Esophagus squamous epithelium (tissue), 5 donors: ENCODE measurements around the gene STAMBP. TPM values are rescaled to one million over a fixed set of nuclear protein-coding genes. Genes with fewer than 3 reads are reported as not detected.

Experiments
- DNase-seq: peaks from one replicate; lab custom pipeline; 2025; lab: John Stamatoyannopoulos, UW
- H3K27ac ChIP-seq, 4 donors: fragments of 200-600 bp; sonication (generic); one replicate each; pipeline ENCODE4 v1.5.1; 2016 to 2019; ENCODE audit warnings: mild to moderate bottlenecking in 1 of 4
- H3K27me3 ChIP-seq, 4 donors: fragments of 200-600 bp; sonication (generic); 1 replicate in 3 of 4; 2 replicates in 1 of 4; pipeline versions ENCODE4 v1.5.1 to v1.6.0; 2017 to 2021; ENCODE audit warnings: antibody characterized with exemption in 1 of 4
- H3K36me3 ChIP-seq, 3 donors: fragments of 200-600 bp; sonication (generic); one replicate each; pipeline ENCODE4 v1.5.1; 2016 to 2019
- H3K4me1 ChIP-seq, 3 donors: fragments of 200-600 bp; sonication (generic); one replicate each; pipeline ENCODE4 v1.5.1; 2017 to 2019
- H3K4me3 ChIP-seq, 4 donors: fragments of 200-600 bp; sonication (generic); 1 replicate in 3 of 4; 2 replicates in 1 of 4; pipeline ENCODE4 v1.5.1; 2016 to 2019; ENCODE audit warnings: mild to moderate bottlenecking in 2 of 4, moderate library complexity in 1 of 4
- H3K9me3 ChIP-seq, 3 donors: fragments of 200-600 bp; sonication (generic); one replicate each; pipeline ENCODE4 v1.5.1; 2016 to 2019
- CTCF ChIP-seq, 6 experiments: fragments of 450-650 bp in 4 of 6; fragments of 200-600 bp in 2 of 6; sonication (generic) in 2 of 6; IDR thresholded peaks; one replicate each; pipeline ENCODE4 v1.5.1; 2016 to 2019; ENCODE audit warnings: antibody characterized with exemption in 6 of 6, mild to moderate bottlenecking in 4 of 6, moderate library complexity in 4 of 6
- POLR2A ChIP-seq, 4 donors: fragments of 450-650 bp; IDR thresholded peaks; one replicate each; pipeline ENCODE4 v1.6.1; 2017; ENCODE audit warnings: antibody characterized with exemption in 4 of 4, mild to moderate bottlenecking in 4 of 4, moderate library complexity in 3 of 4
- WGBS, 2 donors: methylation state at CpG; one replicate each; pipeline ENCODE4 v1.1.5; 2018; 5-methylcytosine and 5-hydroxymethylcytosine counted together
- intact Hi-C: fragments of 100-400 bp; cut with DNase I; formaldehyde crosslinking; loops from one replicate; pipeline ENCODE4 v1.15.0; 2022
- total RNA-seq, 4 donors: library from RNA; depleted of rRNA; stranded (reverse); fragments of >200 nt; gene quantifications; one replicate each; pipeline ENCODE4 v1.1.0, GENCODE V29; 2016
- donor health status: DM: yes; HTN: yes; CAD: no.

Gene STAMBP
- total RNA-seq, 4 donors from 2014 or later: 23.5 to 36.8 (median 32.5) TPM

- intact Hi-C loops: loop anchor here (10.0 kb wide), 2 partner anchors 173 to 323 kb away; partner anchors contain the start of gene BOLA3
- WGBS, 2 donors: 0 to 50% methylated on average over 1 of the region's 1 CpG
- no peak for TF ChIP-seq CTCF (IDR thresholded peaks at IDR 0.05)
- TF ChIP-seq POLR2A (IDR thresholded peaks at IDR 0.05): no peak
- no peak for DNase-seq
- Histone ChIP-seq H3K4me1 (peaks cover under 1 to 6% (median 3%) of the 10 kb centered on the region in 3 donors), H3K27me3 (peaks cover 0 to 14% (median 0%) of the 10 kb centered on the region in 4 donors), H3K9me3 (no peaks in the 10 kb centered on the region), H3K27ac (no peak overlapping the region), H3K4me3 (no peak overlapping the region), H3K36me3 (no peaks in the 10 kb centered on the region)
These were observed 6.5 kb upstream of the STAMBP start for GRCh38 chr2:73822276-73822675.

- H3K4me3 ChIP-seq: no peak overlapping the region
- no peak for DNase-seq
- no peaks in the 10 kb centered on the region for H3K9me3 ChIP-seq
- H3K36me3 ChIP-seq: no peaks in the 10 kb centered on the region
- intact Hi-C loops: loop anchor here (10.0 kb wide), 2 partner anchors 172 to 322 kb away; partner anchors contain the start of gene BOLA3
- no peak overlapping the region for H3K27ac ChIP-seq
- peaks cover 0 to 14% (median 0%) of the 10 kb centered on the region in 4 donors for H3K27me3 ChIP-seq
- no peak for TF ChIP-seq POLR2A (IDR thresholded peaks at IDR 0.05)
- no peak for TF ChIP-seq CTCF (IDR thresholded peaks at IDR 0.05)
- 76 to 81% methylated on average over 2 of the region's 2 CpGs for WGBS, 2 donors
- H3K4me1 ChIP-seq: peaks cover 4 to 8% (median 7%) of the 10 kb centered on the region in 3 donors
These were observed 5.8 kb upstream of the STAMBP start for GRCh38 chr2:73822991-73823390.

- H3K9me3 ChIP-seq: no peaks in the 10 kb centered on the region
- WGBS, 2 donors: 21 to 29% methylated on average over 2 of the region's 2 CpGs
- no peak for TF ChIP-seq POLR2A (IDR thresholded peaks at IDR 0.05)
- no peak for TF ChIP-seq CTCF (IDR thresholded peaks at IDR 0.05)
- H3K27me3 ChIP-seq: peaks cover 0 to 10% (median 0%) of the 10 kb centered on the region in 4 donors
- DNase-seq: no peak
- no peaks in the 10 kb centered on the region for H3K36me3 ChIP-seq
- intact Hi-C loops: loop anchor here (10.0 kb wide), 2 partner anchors 171 to 321 kb away; partner anchors contain the start of gene BOLA3
- H3K4me1 ChIP-seq: peaks cover 8 to 12% (median 10%) of the 10 kb centered on the region in 3 donors
- H3K27ac ChIP-seq: no peak overlapping the region
- H3K4me3 ChIP-seq: no peak overlapping the region
These were observed 5.3 kb upstream of the STAMBP start for GRCh38 chr2:73823416-73823815.

GRCh38 chr2:73823916-73824523, 4.7 kb upstream of the STAMBP start:
- H3K27me3 ChIP-seq: peaks cover 0 to 6% (median 0%) of the 10 kb centered on the region in 4 donors
- H3K4me1 ChIP-seq: peaks cover 8 to 13% (median 10%) of the 10 kb centered on the region in 3 donors
- no peaks in the 10 kb centered on the region for H3K36me3 ChIP-seq
- no peak overlapping the region for H3K4me3 ChIP-seq
- intact Hi-C loops: loop anchor here (10.0 kb wide), 2 partner anchors 171 to 321 kb away; partner anchors contain the start of gene BOLA3
- 3 to 5% methylated on average over 3 of the region's 3 CpGs for WGBS, 2 donors
- TF ChIP-seq POLR2A (IDR thresholded peaks at IDR 0.05) (no peak), CTCF (IDR thresholded peaks at IDR 0.05) (peak; percentile 38 to 86 (median 74))
- no peak overlapping the region for H3K27ac ChIP-seq
- no peaks in the 10 kb centered on the region for H3K9me3 ChIP-seq
- DNase-seq: no peak

GRCh38 chr2:73825408-73825807, 3.4 kb upstream of the STAMBP start:
- Histone ChIP-seq H3K27me3 (no peaks in the 10 kb centered on the region), H3K36me3 (no peaks in the 10 kb centered on the region), H3K9me3 (no peaks in the 10 kb centered on the region), H3K4me3 (no peak overlapping the region), H3K4me1 (peaks cover 17 to 25% (median 20%) of the 10 kb centered on the region in 3 donors), H3K27ac (no peak overlapping the region)
- no peak for DNase-seq
- no peak for TF ChIP-seq POLR2A (IDR thresholded peaks at IDR 0.05)
- TF ChIP-seq CTCF (IDR thresholded peaks at IDR 0.05): no peak
- intact Hi-C loops: loop anchor here (10.0 kb wide), 2 partner anchors 169 to 319 kb away; partner anchors contain the start of gene BOLA3
- 63 to 70% methylated on average over 4 of the region's 4 CpGs for WGBS, 2 donors
